GM20000 (cell line): ENCODE measurements around the gene GSTM2.
A peak's percentile ranks its signal among the peaks of the same experiment; 100 is the strongest.
"Not testable (repeated sequence)": the region's sequence is repeated elsewhere in the genome, so short reads cannot be mapped to it uniquely, and the experiment has no call there.

ENCODE experiments used
- DNase-seq: peaks from one replicate; pipeline ENCODE4 v3.0.0; 2012; ENCODE audit warnings: low spot score
- CTCF ChIP-seq: IDR thresholded peaks from 2 replicates; pipeline ENCODE4 v1.5.1; 2012; ENCODE audit warnings: mild to moderate bottlenecking, control low read depth; ENCODE audit errors: extremely low read depth, missing control alignments

Gene GSTM2

GRCh38 chr1:109655615-109656519 is 12.0 kb upstream of the GSTM2 start, which contains the start of gene GSTM4:
GSTM4 (plus strand) TSS chr1:109656099; CDS start chr1:109656390, 291 bp downstream.
- peak; percentile 91 for DNase-seq
- TF ChIP-seq CTCF, result no peak

DNA sequence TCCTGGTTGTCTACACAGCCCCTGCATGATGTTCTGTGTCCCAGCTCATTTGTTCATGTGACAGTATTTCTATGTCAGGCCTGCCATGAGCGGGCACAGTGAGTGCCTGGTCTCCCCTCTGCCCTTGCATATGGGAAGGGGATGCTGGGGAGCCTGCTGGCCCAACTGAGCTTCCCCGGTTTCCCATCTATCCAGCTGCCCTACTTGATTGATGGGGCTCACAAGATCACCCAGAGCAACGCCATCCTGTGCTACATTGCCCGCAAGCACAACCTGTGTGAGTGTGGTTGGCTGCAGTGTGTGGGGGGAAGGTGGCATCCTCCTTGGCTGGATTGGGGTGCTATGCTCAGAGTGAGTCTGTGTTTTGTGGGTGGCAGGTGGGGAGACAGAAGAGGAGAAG is 10.5 kb upstream of the GSTM2 start:
- no peak for DNase-seq
- no peak for TF ChIP-seq CTCF

DNA sequence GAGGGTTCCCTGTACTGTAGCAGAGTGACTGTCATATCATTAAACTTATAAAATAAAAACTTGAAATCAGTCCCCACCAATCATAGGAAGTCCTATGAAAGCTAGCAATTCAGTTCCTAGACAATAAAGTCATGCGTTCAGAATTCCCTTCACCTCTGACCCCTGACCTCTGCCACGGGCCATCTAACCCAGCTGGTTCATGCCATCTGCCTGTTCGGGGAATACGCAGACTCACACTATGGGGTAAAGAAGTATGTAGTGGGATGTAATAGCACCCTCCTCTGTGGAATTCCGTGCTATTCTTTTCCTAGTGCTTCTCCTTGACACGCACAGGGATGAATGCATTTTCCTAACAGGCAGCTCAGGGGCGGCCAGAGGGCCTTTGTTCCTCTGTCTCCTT is 9.9 kb upstream of the GSTM2 start:
- no peak for TF ChIP-seq CTCF
- no peak for DNase-seq

- no peak for TF ChIP-seq CTCF
- DNase-seq, result no peak
Observed at GRCh38 chr1:109658533-109659042, 9.3 kb upstream of the GSTM2 start.

DNA sequence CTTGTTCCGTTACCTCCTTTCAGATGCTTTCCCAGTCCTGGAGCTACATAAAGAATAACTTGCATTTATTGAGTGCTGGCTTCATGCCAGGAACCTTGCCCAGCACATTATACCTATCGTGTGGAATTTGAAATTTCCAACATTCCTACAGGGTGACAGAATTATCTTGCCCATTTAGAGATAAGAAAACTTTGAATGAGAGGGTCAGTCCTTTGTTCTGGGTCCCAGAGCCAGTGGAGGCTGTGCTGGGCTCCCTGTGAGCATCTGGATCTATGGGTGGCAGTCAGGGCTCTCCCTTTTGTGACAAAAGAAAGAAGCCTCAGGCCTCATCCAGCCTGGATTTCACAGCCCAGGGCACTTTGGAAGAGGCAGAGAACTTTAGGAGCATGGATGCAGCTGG is 8.7 kb upstream of the GSTM2 start:
- DNase-seq, result no peak
- no peak for TF ChIP-seq CTCF

DNA sequence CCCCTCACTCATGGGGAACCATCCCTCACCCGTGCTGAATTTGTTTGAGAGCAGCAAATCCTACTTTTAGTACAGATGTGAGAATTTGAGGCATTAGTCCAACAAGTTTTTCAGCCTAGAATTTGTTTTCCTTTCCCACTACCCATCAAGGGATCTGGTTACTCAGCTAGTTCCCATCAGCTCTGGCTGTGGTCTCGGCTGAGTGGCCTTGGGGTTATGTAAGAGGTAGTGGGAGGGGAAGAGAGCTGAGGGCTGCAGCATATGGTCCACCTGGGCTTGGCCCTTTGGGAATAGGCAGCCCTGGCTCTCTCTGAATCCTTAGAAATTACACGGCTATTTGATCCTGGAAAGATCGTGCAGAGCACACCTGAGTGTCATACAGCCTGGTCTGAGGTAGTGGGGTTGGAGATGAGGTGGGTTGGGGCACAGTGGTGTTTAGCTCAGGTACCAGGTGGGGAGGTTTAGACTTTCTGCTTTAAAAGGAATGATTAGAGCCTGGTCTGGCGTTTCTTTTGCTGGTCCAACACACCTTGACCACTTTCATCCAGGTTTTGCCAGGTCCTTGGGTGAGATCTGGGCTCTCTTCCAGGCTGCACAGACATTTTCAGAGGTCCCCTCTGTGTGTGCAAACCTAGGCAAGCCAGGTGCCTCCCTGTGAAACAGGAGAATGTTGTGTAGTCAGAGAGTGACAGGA is 7.7 kb upstream of the GSTM2 start:
- TF ChIP-seq CTCF, result no peak
- no peak for DNase-seq

DNA sequence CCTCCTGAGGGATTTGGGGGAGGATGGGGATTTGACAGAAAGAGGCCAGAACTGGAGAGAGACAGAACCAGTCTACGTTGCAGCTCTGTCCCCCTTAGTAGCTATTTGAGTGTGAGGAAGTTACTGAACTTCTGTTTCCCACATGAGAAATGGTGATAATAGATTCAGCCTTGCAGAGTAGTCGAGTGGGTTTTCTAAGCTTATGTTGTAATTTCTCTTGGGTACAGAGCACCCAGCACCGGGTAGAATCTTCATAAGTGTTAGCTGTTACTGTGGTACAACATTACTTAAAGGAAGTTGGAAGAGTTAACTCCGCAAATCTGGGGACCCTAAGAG is 7.2 kb upstream of the GSTM2 start:
- DNase-seq, result not testable (repeated sequence)
